HCT116 (cell line): ENCODE results near the gene PHKA2. TPM values are rescaled to one million over a fixed set of nuclear protein-coding genes. Genes with fewer than 3 reads are reported as not detected.

Experiments used
- ATAC-seq: fragments of 200-7000 bp; cut with Tn5 transposase; 2 replicates; pipeline ENCODE4 v1.9.1; 2020; ENCODE audit warnings: mild to moderate bottlenecking, moderate library complexity
- BruUV-seq: library from RNA; stranded (reverse); fragments of 400-500 nt; replicated peaks from 2 replicates; lab custom pipeline; 2021; lab: Mats Ljungman, UMichigan
- CTCF ChIA-PET: fragments of 300-600 bp; sonication (Branson Sonifier 250); formaldehyde crosslinking; loops from one replicate; lab custom pipeline; 2021; ENCODE audit warnings: antibody characterized with exemption; lab: Charles Lee
- POLR2A ChIA-PET: fragments of 300-600, 350-600 bp; sonication (Branson Sonifier 250); formaldehyde crosslinking; loops from one replicate; lab custom pipeline; 2021; ENCODE audit warnings: antibody characterized with exemption; lab: Charles Lee
- RAD21 ChIA-PET, 2 experiments: fragments of 300-600 bp; sonication (Branson Sonifier 250); formaldehyde crosslinking; loops; one replicate each; lab custom pipeline; 2023; ENCODE audit warnings: low total read pairs in 2 of 2; ENCODE audit not compliant: uncharacterized antibody in 2 of 2, unreplicated experiment in 2 of 2, low non-redundant PET in 1 of 2; lab: Charles Lee
- DNase-seq: peaks from one replicate; pipeline ENCODE4 v3.0.0-alpha.2; 2010; ENCODE audit warnings: low read depth, low spot score
- H2AFZ ChIP-seq: fragments of 200-600 bp; shearing (Covaris generic), sonication (generic); 2 replicates; pipeline ENCODE4 v1.6.1; 2017; ENCODE audit warnings: low read depth, mixed run types, mixed read lengths, antibody characterized with exemption, low read length; ENCODE audit not compliant: poor library complexity, severe bottlenecking
- H3K27ac ChIP-seq: 2 replicates; pipeline ENCODE4 v1.5.1; 2012; ENCODE audit warnings: low read depth, low read length
- H3K27me3 ChIP-seq: fragments of 200-600 bp; sonication (generic); 2 replicates; pipeline ENCODE4 v1.6.1; 2016; ENCODE audit warnings: mixed run types, low read length, mixed read lengths; ENCODE audit not compliant: insufficient read depth
- H3K36me3 ChIP-seq, 2 experiments: fragments of 200-500 bp in 1 of 2; fragments of 200-600 bp in 1 of 2; sonication (Bioruptor generic) in 1 of 2; sonication (generic) in 1 of 2; 2 replicates each; pipeline versions ENCODE4 v1.5.1 to v1.6.1; 2014 to 2016; ENCODE audit warnings: low read length in 2 of 2, inconsistent platforms in 1 of 2, mixed read lengths in 1 of 2, mixed run types in 1 of 2; ENCODE audit not compliant: insufficient read depth in 2 of 2, control insufficient read depth in 1 of 2
- H3K4me1 ChIP-seq, 2 experiments: fragments of 200-600 bp in 1 of 2; sonication (generic) in 1 of 2; 2 replicates each; pipeline versions ENCODE4 v1.5.1 to v1.6.1; 2012 to 2017; ENCODE audit warnings: low read length in 2 of 2, inconsistent platforms in 1 of 2, mild to moderate bottlenecking in 1 of 2, mixed read lengths in 1 of 2, mixed run types in 1 of 2, moderate library complexity in 1 of 2; ENCODE audit not compliant: insufficient read depth in 2 of 2, control insufficient read depth in 1 of 2
- H3K4me2 ChIP-seq: fragments of 200-600 bp; sonication (generic); 2 replicates; pipeline ENCODE4 v1.6.1; 2017; ENCODE audit warnings: mixed run types, low read length, mixed read lengths
- H3K4me3 ChIP-seq, 2 experiments: fragments of 200-600 bp in 1 of 2; sonication (generic) in 1 of 2; replicated peaks in 1 of 2; 2 replicates each; pipeline ENCODE4 v1.5.1; 2011 to 2016; ENCODE audit warnings: low read length in 2 of 2, control low read depth in 1 of 2, low read depth in 1 of 2, mild to moderate bottlenecking in 1 of 2, mixed read lengths in 1 of 2, mixed run types in 1 of 2
- H3K79me2 ChIP-seq: fragments of 200-600 bp; sonication (generic); 2 replicates; pipeline ENCODE4 v1.6.1; 2017; ENCODE audit warnings: mild to moderate bottlenecking, mixed run types, low read length, moderate library complexity, mixed read lengths; ENCODE audit not compliant: insufficient read depth
- H3K9ac ChIP-seq: fragments of 200-600 bp; sonication (generic); 2 replicates; pipeline ENCODE4 v1.6.1; 2016; ENCODE audit warnings: low read length, mixed read lengths
- H3K9me2 ChIP-seq: fragments of 200-600 bp; sonication (generic), shearing (Covaris generic); 2 replicates; pipeline ENCODE4 v1.6.1; 2017; ENCODE audit warnings: mixed run types, mild to moderate bottlenecking, moderate library complexity; ENCODE audit not compliant: insufficient read depth
- H3K9me3 ChIP-seq, 2 experiments: fragments of 200-500 bp in 1 of 2; fragments of 200-600 bp in 1 of 2; sonication (Bioruptor generic) in 1 of 2; sonication (generic) in 1 of 2; 2 replicates each; pipeline ENCODE4 v1.6.1; 2014 to 2017; ENCODE audit warnings: low read length in 2 of 2, mixed read lengths in 2 of 2, inconsistent platforms in 1 of 2, low read depth in 1 of 2, mild to moderate bottlenecking in 1 of 2, mixed run types in 1 of 2, moderate library complexity in 1 of 2; ENCODE audit not compliant: control insufficient read depth in 1 of 2, insufficient read depth in 1 of 2
- H4K20me1 ChIP-seq: fragments of 200-600 bp; sonication (generic), shearing (Covaris generic); 2 replicates; pipeline ENCODE4 v1.6.1; 2017; ENCODE audit warnings: mixed run types, mild to moderate bottlenecking, moderate library complexity; ENCODE audit not compliant: insufficient read depth
- CEBPB ChIP-seq: IDR thresholded peaks from 2 replicates; pipeline ENCODE4 v1.6.1; 2012; ENCODE audit warnings: low read depth
- EGR1 ChIP-seq: IDR thresholded peaks from 2 replicates; pipeline ENCODE4 v1.6.1; 2012; ENCODE audit warnings: low read depth
- ELF1 ChIP-seq: IDR thresholded peaks from 2 replicates; pipeline ENCODE4 v1.6.1; 2012; ENCODE audit warnings: low read depth, borderline replicate concordance
- EZH2 ChIP-seq: fragments of 200-600 bp; sonication (generic); IDR thresholded peaks from 2 replicates; pipeline ENCODE4 v1.6.1; 2017; ENCODE audit warnings: antibody characterized with exemption, mixed run types
- EZH2phosphoT487 ChIP-seq: fragments of 200-600 bp; IDR thresholded peaks from 2 replicates; pipeline ENCODE4 v1.6.1; 2018; ENCODE audit warnings: antibody characterized with exemption, borderline replicate concordance
- FOSL1 ChIP-seq: IDR thresholded peaks from 2 replicates; pipeline ENCODE4 v1.6.1; 2012; ENCODE audit warnings: low read depth
- RAD21 ChIP-seq: IDR thresholded peaks from 2 replicates; pipeline ENCODE4 v1.6.1; 2012; ENCODE audit warnings: low read depth, mild to moderate bottlenecking
- SP1 ChIP-seq: IDR thresholded peaks from 2 replicates; pipeline ENCODE4 v1.6.1; 2012; ENCODE audit warnings: low read depth
- SRF ChIP-seq: IDR thresholded peaks from 2 replicates; pipeline ENCODE4 v1.6.1; 2012; ENCODE audit warnings: low read depth
- YY1 ChIP-seq: IDR thresholded peaks from 2 replicates; pipeline ENCODE4 v1.6.1; 2011; ENCODE audit warnings: low read length, low read depth, moderate library complexity, mild to moderate bottlenecking; ENCODE audit not compliant: insufficient replicate concordance; ENCODE audit errors: extremely low read depth
- ZFX ChIP-seq: fragments of 450-650 bp; IDR thresholded peaks from 2 replicates; pipeline ENCODE4 v1.6.1; 2017
- ZNF274 ChIP-seq: fragments of 200-500 bp; sonication (Bioruptor generic); IDR thresholded peaks from 2 replicates; pipeline ENCODE4 v1.6.1; 2014; ENCODE audit warnings: mild to moderate bottlenecking, low read depth, low read length, inconsistent platforms
- intact Hi-C: fragments of 100-400 bp; cut with micrococcal nuclease; formaldehyde crosslinking; loops from 2 replicates; pipeline ENCODE4 v1.10.0; 2022
- total RNA-seq: library from RNA; stranded (reverse); gene quantifications from one replicate; pipeline ENCODE4 v1.2.1, GENCODE V29; 2021; ENCODE audit not compliant: unreplicated experiment
- TF ChIP-seq, protein P1 (sequence below), 3 experiments: fragments of 200-600 bp in 1 of 3; sonication (generic) in 1 of 3; IDR thresholded peaks in 2 of 3; conservative IDR thresholded peaks in 1 of 3; 2 replicates each; pipeline ENCODE4 v1.5.1; 2012 to 2017; ENCODE audit warnings: low read depth in 2 of 3, low read length in 2 of 3, antibody characterized with exemption in 1 of 3, borderline replicate concordance in 1 of 3, control low read depth in 1 of 3, mild to moderate bottlenecking in 1 of 3, mixed read lengths in 1 of 3, mixed run types in 1 of 3, moderate library complexity in 1 of 3; ENCODE audit not compliant: insufficient read depth in 1 of 3
- TF ChIP-seq, protein P2 (sequence below): IDR thresholded peaks from 2 replicates; pipeline ENCODE4 v1.6.1; 2012

Gene PHKA2
- total RNA-seq, 1 experiment from 2014 or later = 23.8 TPM

DNA sequence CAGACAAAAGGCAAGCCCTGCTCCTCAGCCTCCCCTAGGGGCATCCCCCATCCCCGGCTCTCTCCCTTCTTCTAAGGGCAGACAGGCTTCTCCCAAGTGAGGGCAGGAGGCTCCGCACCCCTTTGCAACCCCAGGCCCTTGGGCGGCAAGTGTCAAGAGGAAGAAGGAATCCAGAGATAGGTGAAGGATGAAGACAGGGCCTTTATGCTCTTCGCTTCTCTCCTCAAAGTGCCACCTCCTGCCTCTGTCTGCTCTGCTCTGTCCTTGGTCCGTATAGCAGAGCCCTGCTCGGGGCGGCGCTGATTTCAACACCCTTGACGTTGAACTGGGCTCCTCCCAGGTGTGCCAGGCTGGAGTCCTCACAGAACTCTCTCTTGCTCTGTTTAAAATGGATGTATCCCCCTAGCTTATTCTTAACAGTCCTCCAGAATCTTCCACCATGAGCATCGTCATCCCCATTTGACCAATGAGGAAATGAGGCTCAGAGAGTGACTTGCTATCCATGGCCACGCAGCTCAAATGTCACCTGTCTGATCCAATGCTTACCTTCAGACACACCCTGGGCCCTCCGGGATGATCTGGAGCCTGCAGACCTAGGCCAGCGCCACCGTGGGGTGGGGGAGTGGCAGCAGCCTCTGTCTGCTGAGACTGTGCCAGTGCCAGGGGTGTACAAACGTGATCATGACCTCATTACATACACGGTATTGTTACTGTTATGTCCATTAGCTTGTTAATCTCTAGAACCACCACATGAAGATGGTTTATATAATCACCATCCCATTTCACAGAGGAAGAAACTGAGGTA, 99.8 kb downstream of the PHKA2 start:
- no peaks in the 10 kb centered on the region for H3K9me3 ChIP-seq
- ATAC-seq = no peak
- no peaks in the 10 kb centered on the region for H3K79me2 ChIP-seq
- H3K36me3 ChIP-seq = no peaks in the 10 kb centered on the region
- intact Hi-C loops = no loop called here
- no peak overlapping the region for H3K4me2 ChIP-seq
- no peak overlapping the region for H3K4me3 ChIP-seq
- ChIA-PET RAD21 (no interaction called here), CTCF (no interaction called here)
- H3K27me3 ChIP-seq = no peaks in the 10 kb centered on the region
- H3K27ac ChIP-seq = no peak overlapping the region
- no peak for DNase-seq
- no peak overlapping the region for H3K9ac ChIP-seq
- TF ChIP-seq EZH2 = no peak
- TF ChIP-seq SP1 = no peak
- TF ChIP-seq ZNF274 = no peak
- TF ChIP-seq FOSL1 = no peak
- TF ChIP-seq, protein P1, sequence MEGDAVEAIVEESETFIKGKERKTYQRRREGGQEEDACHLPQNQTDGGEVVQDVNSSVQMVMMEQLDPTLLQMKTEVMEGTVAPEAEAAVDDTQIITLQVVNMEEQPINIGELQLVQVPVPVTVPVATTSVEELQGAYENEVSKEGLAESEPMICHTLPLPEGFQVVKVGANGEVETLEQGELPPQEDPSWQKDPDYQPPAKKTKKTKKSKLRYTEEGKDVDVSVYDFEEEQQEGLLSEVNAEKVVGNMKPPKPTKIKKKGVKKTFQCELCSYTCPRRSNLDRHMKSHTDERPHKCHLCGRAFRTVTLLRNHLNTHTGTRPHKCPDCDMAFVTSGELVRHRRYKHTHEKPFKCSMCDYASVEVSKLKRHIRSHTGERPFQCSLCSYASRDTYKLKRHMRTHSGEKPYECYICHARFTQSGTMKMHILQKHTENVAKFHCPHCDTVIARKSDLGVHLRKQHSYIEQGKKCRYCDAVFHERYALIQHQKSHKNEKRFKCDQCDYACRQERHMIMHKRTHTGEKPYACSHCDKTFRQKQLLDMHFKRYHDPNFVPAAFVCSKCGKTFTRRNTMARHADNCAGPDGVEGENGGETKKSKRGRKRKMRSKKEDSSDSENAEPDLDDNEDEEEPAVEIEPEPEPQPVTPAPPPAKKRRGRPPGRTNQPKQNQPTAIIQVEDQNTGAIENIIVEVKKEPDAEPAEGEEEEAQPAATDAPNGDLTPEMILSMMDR (IDR thresholded peaks at IDR 0.05 in 2 of 3, conservative IDR thresholded peaks at IDR 0.05 in 1 of 3; ENCODE audit: borderline replicate concordance in 1 of 3, insufficient read depth in 1 of 3, low read depth in 2 of 3, low read length in 2 of 3) = no peak
- no peak for TF ChIP-seq ELF1
- TF ChIP-seq, protein P2, sequence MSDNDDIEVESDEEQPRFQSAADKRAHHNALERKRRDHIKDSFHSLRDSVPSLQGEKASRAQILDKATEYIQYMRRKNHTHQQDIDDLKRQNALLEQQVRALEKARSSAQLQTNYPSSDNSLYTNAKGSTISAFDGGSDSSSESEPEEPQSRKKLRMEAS = no peak
- TF ChIP-seq EGR1 = no peak
- no peak for TF ChIP-seq RAD21
- TF ChIP-seq YY1 = no peak
- no peak for TF ChIP-seq ZFX
- TF ChIP-seq CEBPB = no peak
- TF ChIP-seq EZH2phosphoT487 = no peak
- TF ChIP-seq SRF = no peak
- TF ChIP-seq, all 23 proteins: peak for 0
- no peak overlapping the region for H2AFZ ChIP-seq
- POLR2A ChIA-PET = no interaction called here
- H3K4me1 ChIP-seq = peaks cover 12 to 21% of the 10 kb centered on the region in 2 experiments
- no TSS peak for BruUV-seq
- no peaks in the 10 kb centered on the region for H4K20me1 ChIP-seq
- no peaks in the 10 kb centered on the region for H3K9me2 ChIP-seq
